Fibroblast of the aortic adventitia (primary cell): ENCODE data around the gene PHLDA2. TPM values are rescaled to one million over a fixed set of nuclear protein-coding genes. Genes with fewer than 3 reads are reported as not detected.

Experiments used
- DNase-seq: peaks from one replicate; pipeline ENCODE4 v3.0.0-alpha.2; 2010; ENCODE audit warnings: low read depth
- H3K4me3 ChIP-seq: 2 replicates; pipeline ENCODE4 v1.5.1; 2011; ENCODE audit warnings: low read depth, mild to moderate bottlenecking, control low read depth, low read length, moderate library complexity
- CTCF ChIP-seq: IDR thresholded peaks from 2 replicates; pipeline ENCODE4 v1.5.1; 2011; ENCODE audit warnings: mild to moderate bottlenecking, low read length, control low read depth, inconsistent platforms; ENCODE audit not compliant: insufficient read depth
- total RNA-seq: library from RNA; depleted of rRNA; stranded (reverse); fragments of >200 nt; gene quantifications from 2 replicates; pipeline ENCODE4 v1.2.3, GENCODE V29; 2012; ENCODE audit warnings: low replicate concordance

PHLDA2 gene
- total RNA-seq, 1 donor = 3.8 TPM

GRCh38 chr11:2902784-2903671 is 26.2 kb downstream of the PHLDA2 start:
- H3K4me3 ChIP-seq = peak overlapping the region; percentile 76
- DNase-seq = peak; percentile 15
- TF ChIP-seq CTCF = peak; percentile 0

- no peak for TF ChIP-seq CTCF
- peak; percentile 86 for DNase-seq
- H3K4me3 ChIP-seq = peak overlapping the region; percentile 76
These were observed 27.1 kb downstream of the PHLDA2 start for GRCh38 chr11:2901854-2902783.

DNA sequence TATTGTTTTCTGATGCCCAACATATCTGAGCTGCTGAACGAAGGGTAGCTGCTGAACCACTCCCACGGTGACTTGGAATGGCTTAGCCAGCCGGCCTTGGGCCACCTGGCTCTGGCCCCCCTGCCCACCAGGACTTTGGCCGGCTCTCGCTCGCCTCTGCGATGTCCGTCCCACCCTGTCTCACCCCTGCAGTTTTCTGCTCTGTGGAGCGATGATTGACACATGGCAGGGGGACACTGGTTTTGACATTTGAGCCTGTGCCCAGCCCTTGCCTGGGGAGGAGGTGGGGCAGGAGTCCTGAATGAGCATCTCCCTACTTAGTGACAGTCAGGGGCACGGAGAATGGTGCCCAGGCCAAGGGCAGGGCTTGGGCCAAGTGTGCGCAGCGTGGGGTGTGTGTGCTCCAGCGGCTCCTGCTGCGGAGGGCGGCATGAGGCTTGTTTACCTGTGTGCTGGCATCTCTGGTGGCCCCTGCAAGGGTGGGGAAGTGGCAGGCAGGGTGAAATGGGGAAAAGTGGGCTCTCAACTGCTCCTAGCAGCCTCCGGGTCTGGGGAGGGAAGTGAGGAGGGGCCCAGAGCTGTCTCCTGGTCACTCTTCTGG is 27.9 kb downstream of the PHLDA2 start:
- peak overlapping the region; percentile 62 for H3K4me3 ChIP-seq
- no peak for TF ChIP-seq CTCF
- no peak for DNase-seq

DNA sequence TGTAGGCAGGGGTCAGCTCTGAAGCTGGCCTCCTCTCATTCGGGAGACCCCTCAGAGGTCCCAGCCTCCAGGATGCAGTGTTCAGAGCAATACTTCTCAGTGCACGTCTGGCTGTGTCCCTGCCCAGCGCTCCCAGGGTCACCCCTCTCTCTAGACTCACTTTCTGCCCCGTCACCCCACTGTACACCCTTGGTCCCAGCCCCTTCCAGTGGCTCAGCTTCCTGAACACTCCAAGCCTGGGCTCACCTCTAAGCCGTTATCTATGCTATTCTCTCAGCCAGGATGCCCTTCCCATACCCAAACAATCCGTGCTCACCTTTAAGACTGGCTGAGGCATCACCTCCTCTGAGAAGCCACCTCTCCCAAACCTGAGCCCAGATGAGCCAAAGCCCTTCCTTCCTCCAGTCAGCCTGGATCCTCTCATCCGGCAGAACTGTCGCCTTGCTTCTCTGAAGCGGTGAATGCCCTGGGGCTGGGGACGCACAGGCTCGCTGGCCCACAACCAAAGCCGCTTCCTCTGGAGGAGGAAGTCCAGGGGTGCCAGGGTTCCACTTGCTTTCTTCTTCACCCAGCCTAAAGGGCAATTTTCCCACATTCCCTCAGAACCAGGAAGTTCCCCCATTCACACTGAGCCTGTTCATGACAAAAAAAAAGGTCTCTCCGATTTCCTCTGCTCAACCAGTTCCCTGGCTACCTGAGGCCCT is 30.0 kb downstream of the PHLDA2 start:
- no peak for DNase-seq
- H3K4me3 ChIP-seq = no peak overlapping the region
- no peak for TF ChIP-seq CTCF

DNA sequence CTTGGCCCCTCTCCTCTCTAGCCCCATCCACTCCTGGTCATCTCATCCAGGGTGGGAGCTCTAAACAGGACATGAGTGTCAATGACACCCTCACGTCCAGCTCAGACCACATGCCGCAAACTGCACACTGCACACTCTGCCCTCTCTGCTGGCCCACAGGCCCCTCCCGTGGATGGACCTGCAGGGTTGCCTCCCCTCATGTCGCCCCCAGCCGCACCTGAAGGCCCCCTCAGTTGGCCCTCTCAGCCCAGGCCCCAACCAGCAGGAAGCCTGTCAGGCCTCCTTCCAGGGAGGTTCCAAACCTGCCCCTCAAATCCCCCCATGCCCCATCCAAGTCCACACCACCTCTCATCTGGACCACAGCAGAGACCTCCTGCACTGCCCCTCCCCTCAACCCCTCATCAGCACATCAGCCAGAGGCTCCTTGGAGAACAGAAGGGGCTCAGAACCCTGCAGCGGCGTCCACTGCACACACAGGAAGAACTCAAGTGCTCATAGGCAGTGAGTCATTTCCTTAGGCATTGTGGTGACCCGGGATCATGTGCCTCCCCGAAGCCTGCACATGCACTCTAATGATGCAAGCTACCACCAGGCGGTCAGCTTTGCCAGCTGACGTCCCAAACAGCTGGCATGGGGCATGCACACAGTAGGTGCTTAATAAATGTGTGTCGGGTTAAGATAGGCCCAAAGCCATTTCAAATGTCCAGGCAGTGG is 30.7 kb downstream of the PHLDA2 start:
- DNase-seq = peak; percentile 90
- TF ChIP-seq CTCF = no peak
- peak overlapping the region; percentile 22 for H3K4me3 ChIP-seq
